Measurements from ENCODE around the gene SMAD5. TPM values are rescaled to one million over a fixed set of nuclear protein-coding genes. Genes with fewer than 3 reads are reported as not detected.
A peak's percentile ranks its signal among the peaks of the same experiment; 100 is the strongest.

SMAD5 gene
- total RNA-seq (10 to 100 TPM; 29.1 to 36.0 TPM), polyA plus RNA-seq (ENCODE audit: insufficient read depth, low read depth, low replicate concordance) (25.4 TPM)
- long read RNA-seq, donor 1, full-length matches to known transcripts, result 5 of 5 reads
- long read RNA-seq, donor 1, partial matches to known transcripts, result 0 of 5 reads
- long read RNA-seq, donor 1, other reads (novel, unspliced or antisense), result 0 of 5 reads
- long read RNA-seq, donor 2, partial matches to known transcripts, result 19 of 22 reads
- long read RNA-seq, donor 2, other reads (novel, unspliced or antisense), result 0 of 22 reads

DNA sequence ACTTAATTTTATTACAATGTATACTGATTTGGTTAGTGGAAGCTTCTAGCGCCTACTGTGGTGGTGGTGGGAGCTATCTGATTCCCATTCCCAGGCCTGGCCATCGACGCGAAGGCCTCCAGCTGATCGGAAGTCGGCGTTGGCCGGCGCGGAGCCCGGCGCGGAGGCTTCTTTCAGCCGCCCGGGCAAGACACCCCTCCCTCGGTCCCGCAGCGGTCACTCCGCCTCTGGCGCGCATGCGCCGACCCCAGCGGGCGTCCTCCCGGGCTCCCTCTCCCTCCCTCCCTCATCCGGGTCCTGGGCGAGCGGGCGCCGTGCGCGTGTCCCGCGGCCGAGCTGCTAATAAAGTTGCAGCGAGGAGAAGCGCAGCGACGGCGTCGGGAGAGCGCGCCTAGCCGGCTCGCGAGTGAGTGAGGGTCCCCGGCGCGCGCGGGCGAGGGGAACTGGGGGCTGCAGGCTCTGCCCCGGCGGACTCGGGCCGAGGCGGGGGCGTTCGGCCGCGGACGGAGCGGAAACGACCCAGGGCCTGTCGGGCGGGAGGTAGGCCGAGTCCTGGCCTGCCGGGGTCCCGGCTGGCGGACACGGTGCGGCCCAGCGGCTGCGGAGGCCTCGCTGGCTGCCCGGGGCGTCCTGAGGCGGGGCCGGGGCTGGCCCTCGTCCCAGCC lies at the start of gene SMAD5:
Gene SMAD5 (plus strand): TSS at position 289 of the 665 bp plus-strand sequence. CDS start 20,916 bp downstream, outside the sequence.
- Histone ChIP-seq H3K4me3 (peak within 1 kb of the TSS; percentile 94 to 96), H3K9me3 (no peaks in the 10 kb centered on the region), H3K27me3 (no peaks in the 10 kb centered on the region), H3K36me3 (ENCODE audit: low read depth, missing control alignments) (no peaks in the 10 kb centered on the region), H3K27ac (peak within 1 kb of the TSS; percentile 98), H3K4me1 (peaks cover 15% of the 10 kb centered on the region)
- intact Hi-C loops (cut with DNase I; ENCODE audit: low total_unique reads), result no loop called here
- TF ChIP-seq, protein P1, sequence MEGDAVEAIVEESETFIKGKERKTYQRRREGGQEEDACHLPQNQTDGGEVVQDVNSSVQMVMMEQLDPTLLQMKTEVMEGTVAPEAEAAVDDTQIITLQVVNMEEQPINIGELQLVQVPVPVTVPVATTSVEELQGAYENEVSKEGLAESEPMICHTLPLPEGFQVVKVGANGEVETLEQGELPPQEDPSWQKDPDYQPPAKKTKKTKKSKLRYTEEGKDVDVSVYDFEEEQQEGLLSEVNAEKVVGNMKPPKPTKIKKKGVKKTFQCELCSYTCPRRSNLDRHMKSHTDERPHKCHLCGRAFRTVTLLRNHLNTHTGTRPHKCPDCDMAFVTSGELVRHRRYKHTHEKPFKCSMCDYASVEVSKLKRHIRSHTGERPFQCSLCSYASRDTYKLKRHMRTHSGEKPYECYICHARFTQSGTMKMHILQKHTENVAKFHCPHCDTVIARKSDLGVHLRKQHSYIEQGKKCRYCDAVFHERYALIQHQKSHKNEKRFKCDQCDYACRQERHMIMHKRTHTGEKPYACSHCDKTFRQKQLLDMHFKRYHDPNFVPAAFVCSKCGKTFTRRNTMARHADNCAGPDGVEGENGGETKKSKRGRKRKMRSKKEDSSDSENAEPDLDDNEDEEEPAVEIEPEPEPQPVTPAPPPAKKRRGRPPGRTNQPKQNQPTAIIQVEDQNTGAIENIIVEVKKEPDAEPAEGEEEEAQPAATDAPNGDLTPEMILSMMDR (IDR thresholded peaks at IDR 0.05), result no peak
- peak; percentile 45 for TF ChIP-seq POLR2A (IDR thresholded peaks at IDR 0.05)
- peak; percentile 96 for DNase-seq
- WGBS, 2 donors, result 0% methylated on average over 16 to 81 of the region's 81 CpGs

- DNase-seq, result no peak
- no peaks in the 10 kb centered on the region for H3K36me3 ChIP-seq (ENCODE audit: low read depth, missing control alignments)
- no peaks in the 10 kb centered on the region for H3K27me3 ChIP-seq
- 86 to 88% methylated on average over 1 of the region's 1 CpG for WGBS, 2 donors
- peaks cover 8% of the 10 kb centered on the region for H3K4me1 ChIP-seq
- intact Hi-C loops (cut with DNase I; ENCODE audit: low total_unique reads), result loop anchor here (10.0 kb wide), 1 partner anchor 440 kb away; no protein-coding TSS in a partner anchor
- no peaks in the 10 kb centered on the region for H3K9me3 ChIP-seq
- H3K27ac ChIP-seq, result no peak overlapping the region
- TF ChIP-seq, protein P1 (IDR thresholded peaks at IDR 0.05), result no peak
- TF ChIP-seq POLR2A (IDR thresholded peaks at IDR 0.05), result no peak
- H3K4me3 ChIP-seq, result no peak overlapping the region
Measured at GRCh38 chr5:136084698-136085097, 47.9 kb upstream of the SMAD5 start.

- Histone ChIP-seq H3K27ac (no peak overlapping the region), H3K36me3 (ENCODE audit: low read depth, missing control alignments) (no peaks in the 10 kb centered on the region), H3K4me3 (no peak overlapping the region), H3K27me3 (no peaks in the 10 kb centered on the region), H3K4me1 (peaks cover 8% of the 10 kb centered on the region), H3K9me3 (no peaks in the 10 kb centered on the region)
- DNase-seq, result no peak
- WGBS, 2 donors, result 84 to 90% methylated on average over 5 of the region's 5 CpGs
- intact Hi-C loops (cut with DNase I; ENCODE audit: low total_unique reads), result loop anchor here (10.0 kb wide), 1 partner anchor 442 kb away; no protein-coding TSS in a partner anchor
- TF ChIP-seq POLR2A (IDR thresholded peaks at IDR 0.05), result no peak
- TF ChIP-seq, protein P1 (IDR thresholded peaks at IDR 0.05), result no peak
Measured at GRCh38 chr5:136086783-136087566, 45.7 kb upstream of the SMAD5 start.

GRCh38 chr5:136087961-136088871 lies 44.4 kb upstream of the SMAD5 start:
- intact Hi-C loops (cut with DNase I; ENCODE audit: low total_unique reads), result loop anchor here (10.0 kb wide), 1 partner anchor 443 kb away; no protein-coding TSS in a partner anchor
- H3K9me3 ChIP-seq, result no peaks in the 10 kb centered on the region

More at GRCh38 chr5:136087961-136088871, 44.4 kb upstream of the SMAD5 start:
- H3K4me1 ChIP-seq, result peaks cover 8% of the 10 kb centered on the region
- no peak overlapping the region for H3K4me3 ChIP-seq
- no peaks in the 10 kb centered on the region for H3K36me3 ChIP-seq (ENCODE audit: low read depth, missing control alignments)
- no peak for TF ChIP-seq POLR2A (IDR thresholded peaks at IDR 0.05)
- TF ChIP-seq, protein P1 (IDR thresholded peaks at IDR 0.05), result no peak
- H3K27ac ChIP-seq, result peak overlapping the region; percentile 81 to 87
- H3K27me3 ChIP-seq, result no peaks in the 10 kb centered on the region
- DNase-seq, result peak; percentile 93
- 40 to 51% methylated on average over 16 of the region's 16 CpGs for WGBS, 2 donors
